Peyer's patch (tissue), 4 donors: ENCODE measurements around the gene GRM1.

ENCODE experiments used
- CTCF ChIP-seq, 6 experiments: fragments of 450-650 bp in 4 of 6; fragments of 200-600 bp in 2 of 6; sonication (generic) in 1 of 6; IDR thresholded peaks; one replicate each; pipeline ENCODE4 v1.5.1; 2017 to 2019; ENCODE audit warnings: antibody characterized with exemption in 6 of 6, mild to moderate bottlenecking in 3 of 6, moderate library complexity in 1 of 6
- POLR2A ChIP-seq, 2 donors: fragments of 450-650 bp; IDR thresholded peaks; one replicate each; pipeline ENCODE4 v1.5.1; 2017; ENCODE audit warnings: antibody characterized with exemption in 2 of 2, mild to moderate bottlenecking in 2 of 2, moderate library complexity in 2 of 2

GRCh38 chr6:146041282-146041681 lies 12.4 kb downstream of the GRM1 start:
- no peak for TF ChIP-seq CTCF (IDR thresholded peaks at IDR 0.05)
- no peak for TF ChIP-seq POLR2A (IDR thresholded peaks at IDR 0.05)
